Measurements from ENCODE around the gene PAXX.

DNA sequence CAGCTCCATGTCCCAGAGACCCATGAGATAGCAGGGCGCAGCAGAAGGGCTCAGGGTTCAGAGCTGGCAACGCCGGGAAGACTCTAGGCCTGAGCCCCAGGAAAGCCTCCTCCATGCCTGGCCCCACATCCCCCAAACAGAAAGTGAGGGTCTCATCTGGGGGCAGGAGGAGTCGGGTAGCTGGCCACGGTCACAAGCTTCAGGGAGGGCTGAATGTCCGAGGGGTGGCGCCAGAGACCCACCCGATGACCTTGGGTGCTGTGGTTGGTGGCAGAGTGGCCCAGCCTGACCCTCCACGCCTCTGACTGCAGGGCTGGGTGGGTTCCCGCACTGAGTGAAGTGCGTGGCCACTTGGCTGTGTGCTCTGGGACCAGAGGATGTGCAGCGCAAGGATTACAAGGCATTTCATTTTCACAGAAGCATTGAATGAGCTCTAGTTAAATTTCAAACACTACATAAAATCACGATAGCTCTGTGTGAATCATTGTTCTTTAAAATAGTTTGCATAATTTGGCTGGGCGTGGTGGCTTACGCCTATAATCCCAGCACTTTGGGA is 44.2 kb upstream of the PAXX start:
- TF ChIP-seq, protein P1, sequence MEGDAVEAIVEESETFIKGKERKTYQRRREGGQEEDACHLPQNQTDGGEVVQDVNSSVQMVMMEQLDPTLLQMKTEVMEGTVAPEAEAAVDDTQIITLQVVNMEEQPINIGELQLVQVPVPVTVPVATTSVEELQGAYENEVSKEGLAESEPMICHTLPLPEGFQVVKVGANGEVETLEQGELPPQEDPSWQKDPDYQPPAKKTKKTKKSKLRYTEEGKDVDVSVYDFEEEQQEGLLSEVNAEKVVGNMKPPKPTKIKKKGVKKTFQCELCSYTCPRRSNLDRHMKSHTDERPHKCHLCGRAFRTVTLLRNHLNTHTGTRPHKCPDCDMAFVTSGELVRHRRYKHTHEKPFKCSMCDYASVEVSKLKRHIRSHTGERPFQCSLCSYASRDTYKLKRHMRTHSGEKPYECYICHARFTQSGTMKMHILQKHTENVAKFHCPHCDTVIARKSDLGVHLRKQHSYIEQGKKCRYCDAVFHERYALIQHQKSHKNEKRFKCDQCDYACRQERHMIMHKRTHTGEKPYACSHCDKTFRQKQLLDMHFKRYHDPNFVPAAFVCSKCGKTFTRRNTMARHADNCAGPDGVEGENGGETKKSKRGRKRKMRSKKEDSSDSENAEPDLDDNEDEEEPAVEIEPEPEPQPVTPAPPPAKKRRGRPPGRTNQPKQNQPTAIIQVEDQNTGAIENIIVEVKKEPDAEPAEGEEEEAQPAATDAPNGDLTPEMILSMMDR (IDR thresholded peaks at IDR 0.05; ENCODE audit: low read depth, low read length), result peak; percentile 35
- no peak for TF ChIP-seq POLR2A (IDR thresholded peaks at IDR 0.05; ENCODE audit: extremely low read depth, insufficient read length)
